NCI-H524 (cell line): Measurements from ENCODE around the gene AWAT2.

ENCODE experiments used
- DNase-seq, 2 experiments: peaks; one replicate each; lab custom pipeline; 2025; lab: John Stamatoyannopoulos, UW

AWAT2 gene

GRCh38 chrX:70049925-70050324 lies at the start of gene AWAT2:
AWAT2 (minus strand) TSS chrX:70049938; CDS start chrX:70049932, 6 bp downstream.
- no peak for DNase-seq

DNA sequence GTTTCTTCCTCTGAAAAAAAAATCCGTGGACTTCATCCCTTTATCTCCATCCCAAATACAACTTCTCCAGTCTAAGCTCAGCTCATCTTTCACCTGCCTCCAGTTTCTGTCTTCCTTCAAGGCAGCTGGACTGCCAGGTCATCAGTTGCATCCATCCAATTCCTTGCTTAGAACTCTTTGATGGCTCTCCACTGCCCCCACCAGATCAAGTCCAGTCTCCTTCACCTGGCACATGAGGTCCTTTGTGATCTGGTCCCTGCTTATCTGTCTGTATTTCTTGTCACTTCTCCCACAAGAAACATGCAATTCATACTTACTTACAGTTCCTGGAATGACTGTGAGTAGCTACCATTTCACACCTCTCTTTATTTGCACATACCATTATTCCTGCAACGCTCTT lies 46.3 kb upstream of the AWAT2 start:
- DNase-seq = peak; percentile 29 to 64

- no peak for DNase-seq
Measured at GRCh38 chrX:70092247-70092646, 42.5 kb upstream of the AWAT2 start.

DNA sequence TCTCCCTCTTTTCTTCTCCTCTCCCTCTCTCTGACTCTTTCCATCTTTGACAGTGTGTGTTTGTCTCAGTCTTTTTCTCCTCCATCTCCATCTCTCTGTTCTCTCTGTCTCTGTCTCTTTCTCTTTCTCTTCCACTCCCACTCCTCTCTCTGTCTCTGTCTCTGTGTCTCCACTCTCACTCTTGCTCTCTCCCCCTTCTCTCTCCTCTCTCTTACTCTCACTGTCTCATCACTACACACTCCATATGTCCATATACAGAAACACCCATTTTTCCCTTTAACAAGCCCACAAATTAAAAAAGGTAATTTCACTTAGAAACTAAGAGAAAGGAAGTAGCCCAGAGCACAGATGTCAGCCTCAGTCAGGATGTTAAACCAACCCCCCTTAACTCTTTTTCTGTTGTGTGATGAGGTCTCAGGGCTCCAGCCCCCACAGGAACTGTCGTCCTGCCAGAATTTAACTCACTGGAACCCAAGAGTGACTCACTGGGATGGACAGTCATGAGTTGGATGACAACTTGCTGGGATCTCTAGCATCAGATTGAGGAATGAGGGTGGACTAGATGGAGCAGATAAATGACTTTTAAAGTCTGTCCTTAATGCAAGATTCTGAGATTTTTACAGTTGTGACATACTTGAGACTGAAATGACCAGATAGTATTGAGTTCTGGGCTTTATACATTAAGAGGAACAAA lies 40.0 kb upstream of the AWAT2 start:
- DNase-seq = no peak

DNA sequence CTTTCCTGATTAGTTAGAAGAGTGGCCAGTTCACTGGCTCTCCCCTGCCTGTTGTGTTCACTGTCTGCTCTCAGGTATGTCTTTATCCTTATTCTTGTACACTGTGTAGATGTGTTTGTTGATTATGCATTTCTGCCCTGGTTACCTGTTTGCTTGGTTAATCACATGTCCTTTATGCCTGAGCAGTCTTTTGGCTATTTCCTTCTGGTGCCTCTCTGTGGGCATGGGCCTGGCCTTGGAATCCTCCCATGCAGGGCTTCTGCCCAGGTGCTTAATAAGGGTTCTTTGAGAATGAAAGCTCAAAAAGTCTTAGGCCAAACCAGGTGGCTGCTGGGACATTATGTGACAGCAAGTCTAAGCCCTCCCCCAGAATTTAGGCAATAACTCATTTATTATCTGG lies 39.0 kb upstream of the AWAT2 start:
- no peak for DNase-seq

DNA sequence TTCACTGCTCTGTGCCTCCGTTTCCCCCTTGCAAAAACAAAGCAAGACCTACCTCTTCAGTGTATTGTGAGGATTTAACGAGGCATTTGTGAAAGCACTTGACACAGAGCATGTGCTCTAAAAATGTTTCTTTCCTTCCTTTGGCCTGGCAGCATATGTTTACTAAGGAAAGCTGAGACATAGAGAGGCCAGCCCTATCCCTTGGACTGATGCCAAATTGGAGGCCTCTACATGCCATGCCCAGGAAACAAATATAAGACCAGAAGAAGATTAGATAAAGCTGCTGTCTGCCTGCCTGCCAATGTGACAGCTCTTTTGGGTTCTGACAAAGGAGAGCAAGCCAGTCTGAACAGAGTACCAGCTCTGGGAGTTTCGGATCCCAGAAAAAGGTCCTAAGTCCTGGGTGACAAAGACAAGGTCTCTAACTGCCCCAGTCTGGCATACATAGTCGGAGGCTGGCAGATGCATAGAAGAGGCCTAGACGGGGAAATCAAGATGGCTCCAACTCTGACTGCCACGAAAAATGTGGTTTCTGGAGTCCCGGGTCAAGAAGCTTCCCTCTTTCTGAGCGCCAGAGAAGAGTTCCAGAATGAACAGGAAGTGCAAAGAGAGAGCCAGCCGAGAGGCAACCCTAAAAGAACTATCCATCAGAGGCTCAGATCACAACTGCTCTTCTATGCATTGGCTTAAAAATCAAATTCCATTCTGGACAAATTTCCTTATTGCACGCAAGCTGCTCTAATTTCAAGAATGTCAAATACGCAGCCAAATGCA lies 38.3 kb upstream of the AWAT2 start:
- peak; percentile 35 to 81 for DNase-seq

DNA sequence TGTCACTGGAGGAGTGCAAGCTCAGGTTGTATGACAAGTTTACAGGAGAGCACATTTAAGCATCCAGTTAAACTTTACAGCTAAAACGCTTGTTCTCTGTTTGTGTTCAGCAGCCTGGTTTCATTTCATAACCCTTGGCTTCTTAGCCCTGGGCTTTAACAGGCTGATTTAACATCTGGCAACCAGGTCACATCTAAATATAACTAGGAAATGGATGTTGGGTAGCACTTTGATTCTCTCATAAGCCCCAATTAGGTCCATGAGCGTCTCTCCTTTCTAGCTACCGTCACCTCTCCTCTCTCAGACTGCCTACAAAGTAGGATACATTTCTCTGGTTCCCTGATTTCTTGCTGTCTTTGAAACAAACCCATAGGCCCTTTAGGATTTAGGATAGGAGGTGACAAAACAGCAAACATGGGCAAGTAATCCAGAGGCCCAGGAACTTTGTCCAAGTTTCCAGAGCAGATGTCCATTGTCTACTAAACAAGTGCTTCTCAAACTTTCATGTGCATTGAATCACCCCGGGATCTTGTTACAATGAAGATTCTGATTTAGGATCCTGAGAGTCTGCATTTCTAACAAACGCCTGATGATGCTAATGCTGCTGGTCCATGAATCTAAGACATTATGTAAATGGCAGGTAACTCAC lies 35.0 kb upstream of the AWAT2 start:
- DNase-seq = no peak

DNA sequence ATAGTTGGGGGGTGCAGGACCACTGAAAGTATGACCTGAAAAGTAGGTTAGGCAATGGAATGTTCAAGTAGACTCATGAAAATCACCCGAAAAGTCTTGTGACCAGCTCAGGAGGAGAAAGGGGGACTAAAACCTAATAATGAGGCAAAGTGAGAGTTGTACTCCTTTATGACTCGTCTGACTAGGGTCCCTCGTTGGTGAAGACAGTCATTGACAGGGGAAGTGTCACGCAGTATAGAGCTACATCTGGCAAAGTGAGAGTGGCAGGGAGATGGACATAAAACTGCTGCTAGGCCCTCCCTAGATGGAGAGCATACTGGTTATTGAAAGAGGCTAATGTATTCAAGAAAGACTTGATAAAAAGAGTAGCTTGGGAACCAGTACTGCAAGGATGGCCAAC lies 33.0 kb upstream of the AWAT2 start:
- DNase-seq = no peak

- DNase-seq = no peak
Measured at GRCh38 chrX:70079870-70080269, 30.1 kb upstream of the AWAT2 start.

GRCh38 chrX:70079297-70079696 lies 29.6 kb upstream of the AWAT2 start:
- DNase-seq = no peak

GRCh38 chrX:70066646-70067045 lies 16.9 kb upstream of the AWAT2 start:
- no peak for DNase-seq

DNA sequence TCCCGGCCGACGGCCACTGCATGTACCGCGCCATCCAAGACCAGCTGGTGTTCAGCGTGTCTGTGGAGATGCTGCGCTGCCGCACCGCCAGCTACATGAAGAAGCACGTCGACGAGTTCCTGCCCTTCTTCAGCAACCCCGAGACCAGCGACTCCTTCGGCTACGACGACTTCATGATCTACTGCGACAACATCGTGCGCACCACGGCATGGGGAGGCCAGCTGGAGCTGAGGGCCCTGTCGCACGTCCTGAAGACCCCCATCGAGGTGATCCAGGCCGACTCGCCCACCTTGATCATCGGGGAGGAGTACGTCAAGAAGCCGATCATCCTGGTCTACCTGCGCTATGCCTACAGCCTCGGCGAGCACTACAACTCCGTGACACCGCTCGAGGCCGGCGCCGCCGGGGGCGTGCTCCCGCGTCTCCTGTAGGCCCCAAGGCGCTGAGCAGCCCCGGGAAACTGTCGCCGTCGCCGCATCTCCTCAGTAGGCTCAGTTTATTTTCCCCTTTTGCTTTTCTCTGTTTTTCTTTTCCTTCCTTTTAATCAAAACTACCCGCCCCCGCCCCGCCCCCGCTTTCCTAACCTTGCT lies 13.3 kb upstream of the AWAT2 start:
- no peak for DNase-seq

- no peak for DNase-seq
Measured at GRCh38 chrX:70062076-70062475, 12.3 kb upstream of the AWAT2 start, which contains the start of gene OTUD6A. OTUD6A (plus strand) TSS chrX:70062457; CDS start chrX:70062525, 68 bp downstream.

DNA sequence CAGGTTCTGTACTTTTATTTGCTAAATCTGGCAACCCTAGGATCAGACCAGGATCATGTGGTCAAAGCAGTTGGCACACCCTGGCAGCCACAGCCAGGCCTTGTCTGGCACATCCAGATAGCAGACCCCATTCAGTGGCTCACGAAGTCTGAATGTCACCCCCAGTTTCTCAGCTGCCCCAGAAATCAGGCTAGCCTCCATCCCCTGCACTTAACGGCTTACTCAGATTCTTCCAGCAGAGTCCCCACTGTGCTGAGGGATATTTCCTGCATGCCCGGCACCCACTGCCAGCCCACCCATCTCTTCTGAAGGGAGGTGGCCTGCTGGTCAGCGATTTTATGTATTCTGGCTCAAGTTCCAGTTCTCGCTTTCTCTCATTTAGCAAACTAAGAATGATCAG lies 4.7 kb upstream of the AWAT2 start:
- no peak for DNase-seq

DNA sequence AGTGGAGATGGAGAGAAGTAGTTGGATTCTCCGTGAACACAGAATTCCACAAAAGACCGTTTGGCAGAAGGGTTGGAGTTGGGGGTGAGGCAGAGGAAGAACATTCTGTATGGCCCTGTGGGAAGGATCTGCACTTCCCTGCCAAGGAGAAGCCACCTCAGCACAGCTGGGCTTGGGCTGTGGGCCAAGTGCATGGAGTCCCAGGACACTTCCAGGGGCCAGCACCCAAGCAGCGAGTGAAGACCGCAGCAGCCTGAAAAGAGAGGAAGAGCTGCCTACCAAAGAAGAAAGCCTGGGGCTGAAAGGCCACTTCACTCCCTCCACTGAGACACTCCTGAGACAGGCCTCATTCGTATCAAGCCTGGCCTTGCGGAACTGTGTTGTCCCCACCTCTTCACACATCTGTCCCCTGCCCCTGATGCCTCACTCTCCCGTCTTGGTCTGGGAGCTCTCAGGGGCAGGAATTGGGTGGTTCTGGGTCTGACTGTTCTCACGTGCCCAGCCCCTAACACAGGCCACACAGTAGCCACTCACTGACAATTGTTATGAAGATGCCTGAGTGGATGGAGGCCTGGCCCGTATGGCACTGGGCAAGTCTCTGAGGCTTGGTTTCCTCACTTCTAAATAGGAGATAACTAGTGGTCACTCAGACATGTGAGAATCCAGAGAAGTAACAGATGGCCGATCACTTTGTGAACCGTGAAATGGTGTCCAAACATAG lies 3.3 kb upstream of the AWAT2 start:
- no peak for DNase-seq

DNA sequence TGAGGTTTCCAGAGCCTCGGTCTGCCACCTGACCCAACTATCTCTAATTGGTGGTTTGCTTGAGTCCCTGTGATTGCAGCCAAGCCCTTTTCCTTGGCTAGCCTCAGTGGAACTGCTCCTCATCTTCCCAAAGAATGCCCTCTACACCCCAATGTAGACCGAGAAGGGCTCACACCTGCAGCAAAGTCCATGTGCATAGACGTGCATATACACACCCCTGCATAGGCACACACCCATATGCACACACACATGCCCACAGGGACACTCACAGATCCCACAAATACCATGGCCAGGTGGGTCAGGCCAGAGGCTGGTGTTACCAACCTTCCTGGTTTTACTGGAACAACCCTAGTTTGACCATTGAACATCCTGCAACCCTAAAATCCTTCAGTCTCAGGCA lies 332 bp downstream of the AWAT2 start:
- DNase-seq = no peak

DNA sequence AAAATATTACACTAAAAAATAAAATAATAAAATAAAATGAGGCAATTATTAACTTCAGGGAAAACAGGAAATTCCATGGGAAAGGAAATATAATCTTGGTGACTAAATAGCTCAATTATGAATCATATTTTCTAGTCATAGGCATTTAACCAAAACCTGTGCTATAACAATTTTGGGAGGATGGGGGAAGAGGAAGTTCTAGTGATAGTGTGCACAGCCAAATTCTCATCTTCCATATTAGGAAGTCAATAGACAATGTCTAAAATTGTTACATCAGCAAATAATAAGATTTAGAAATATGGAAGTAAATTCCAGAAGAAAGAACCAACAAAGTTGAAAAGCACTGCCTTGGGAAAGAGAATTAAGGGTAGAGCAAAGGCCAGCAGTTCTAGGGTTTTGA lies 2.8 kb downstream of the AWAT2 start:
- no peak for DNase-seq

GRCh38 chrX:70044541-70045245 lies 5.0 kb downstream of the AWAT2 start:
- DNase-seq = no peak

DNA sequence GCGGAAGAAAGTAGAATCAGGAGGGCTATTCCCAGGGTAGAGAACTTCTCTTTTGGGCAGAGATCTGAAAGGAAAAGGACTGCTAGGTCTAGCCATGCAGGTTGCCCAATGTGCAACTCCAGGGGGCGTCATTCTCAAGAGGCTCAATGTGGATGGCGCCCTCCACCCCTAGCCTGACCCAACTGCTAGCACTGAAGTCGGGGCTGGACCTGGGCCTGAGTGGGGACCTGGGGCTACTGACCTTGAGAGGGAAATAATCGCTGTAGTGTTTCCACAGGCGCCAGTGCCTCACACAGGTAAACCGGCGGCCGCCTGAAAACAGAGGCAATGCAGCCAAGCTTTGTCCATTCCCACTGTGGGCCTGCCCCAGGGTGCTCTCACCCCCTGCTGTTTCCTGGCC lies 6.1 kb downstream of the AWAT2 start:
- DNase-seq = no peak

- DNase-seq = no peak
Measured at GRCh38 chrX:70042399-70043371, 7.1 kb downstream of the AWAT2 start.
